HL-60/S4 treated with retinoic acid at 250 ng/mL for 4 days and 3 days (cell line): ENCODE data around the gene EPB41.
"Not testable (repeated sequence)": the region's sequence is repeated elsewhere in the genome, so short reads cannot be mapped to it uniquely, and the experiment has no call there.

Experiments used
- in situ Hi-C: fragments of 300-500 bp; cut with MboI; formaldehyde crosslinking; loops from 2 replicates; pipeline ENCODE4 v1.7.0; 2022; ENCODE audit warnings: low sequenced_read_pairs

The EPB41 gene

GRCh38 chr1:29094433-29094832 lies 180.1 kb downstream of the EPB41 start:
- in situ Hi-C loops, result no loop called here

DNA sequence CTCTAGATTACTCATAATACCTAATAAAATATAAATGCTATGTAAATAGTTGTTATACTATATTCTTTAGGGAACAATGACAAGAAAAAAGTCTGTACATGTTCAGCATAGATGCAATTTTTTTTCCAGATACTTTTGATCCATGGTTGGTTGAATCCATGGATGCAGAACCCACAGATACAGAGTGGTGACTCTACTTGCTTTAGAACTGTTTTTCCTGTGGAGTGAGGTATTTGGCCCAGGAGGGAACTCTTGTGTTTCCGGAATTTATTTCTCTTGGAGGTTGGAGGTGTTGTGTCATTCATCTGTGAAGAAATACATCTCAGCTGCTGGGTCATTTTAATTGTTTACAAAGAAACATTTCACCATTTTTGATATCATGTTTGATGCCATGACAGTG lies 180.6 kb downstream of the EPB41 start:
- in situ Hi-C loops, result no loop called here

DNA sequence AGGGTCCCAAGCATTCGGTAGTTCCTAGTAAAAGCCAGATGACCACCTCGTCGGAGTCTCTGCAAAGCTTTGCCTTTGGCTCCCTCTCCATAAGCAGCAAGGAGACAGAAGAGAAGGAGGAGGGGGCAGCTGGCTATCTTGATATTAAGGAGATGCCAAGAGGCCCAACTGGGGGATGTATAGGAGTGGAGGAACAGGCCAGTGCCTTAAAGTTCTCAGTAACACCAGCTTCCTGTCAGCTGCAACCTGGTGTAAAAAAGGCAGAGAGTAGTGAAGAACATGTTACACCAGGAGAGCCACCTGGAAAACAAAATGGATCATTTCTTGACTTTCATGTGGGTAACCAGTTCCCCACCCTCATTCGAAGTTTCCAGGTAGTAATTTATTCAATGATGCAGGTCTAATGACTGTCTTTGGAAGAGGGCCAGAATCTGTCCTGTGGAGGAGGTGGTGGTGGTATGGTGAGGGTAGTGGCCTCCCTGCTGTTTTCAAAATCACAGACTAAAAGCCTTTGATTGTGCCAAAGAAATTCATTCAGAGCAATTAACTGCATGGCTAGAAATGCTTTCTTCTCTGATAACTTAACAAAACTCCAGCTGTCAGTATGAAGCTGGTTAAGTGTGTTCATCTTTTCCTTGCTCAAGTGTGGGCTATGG lies 182.0 kb downstream of the EPB41 start:
- in situ Hi-C loops, result no loop called here

DNA sequence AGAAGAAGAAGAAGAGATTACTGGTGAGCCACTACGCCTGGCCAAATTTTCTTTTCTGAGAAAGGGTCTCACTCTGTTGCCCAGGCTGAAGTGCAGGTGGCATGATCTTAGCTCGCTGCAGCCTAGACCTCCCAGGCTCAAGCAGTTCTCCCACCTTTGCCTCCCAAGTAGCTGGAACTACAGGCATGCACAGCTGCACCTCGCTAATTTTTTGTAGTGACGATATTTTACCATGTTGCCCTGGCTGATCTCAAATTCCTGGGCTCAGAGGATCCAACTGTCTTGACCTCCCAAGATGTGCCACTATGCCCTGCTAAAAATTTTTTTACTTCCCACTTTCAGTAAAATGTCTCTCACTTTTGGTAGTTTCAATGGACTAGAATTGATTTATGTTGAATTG lies 184.9 kb downstream of the EPB41 start:
- in situ Hi-C loops, result no loop called here

DNA sequence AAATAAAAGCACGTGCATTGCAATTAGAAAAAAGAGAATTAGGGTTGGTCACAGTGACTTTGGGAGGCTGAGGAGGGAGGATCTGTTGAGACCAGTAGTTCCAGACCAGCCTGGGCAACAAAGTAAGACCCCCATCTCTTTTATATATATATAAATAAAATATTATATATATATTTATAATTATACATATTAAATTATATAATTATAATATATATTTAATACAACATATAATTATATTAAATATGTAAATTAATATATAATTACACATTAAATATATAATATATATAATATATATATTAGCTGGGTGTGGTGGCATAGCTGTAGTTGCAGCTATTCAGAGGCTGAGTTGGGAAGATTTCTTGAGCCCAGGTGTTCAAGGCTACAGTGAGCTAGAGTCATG lies 186.1 kb downstream of the EPB41 start:
- in situ Hi-C loops, result no loop called here

GRCh38 chr1:29105822-29106221 lies 191.5 kb downstream of the EPB41 start:
- in situ Hi-C loops, result no loop called here

DNA sequence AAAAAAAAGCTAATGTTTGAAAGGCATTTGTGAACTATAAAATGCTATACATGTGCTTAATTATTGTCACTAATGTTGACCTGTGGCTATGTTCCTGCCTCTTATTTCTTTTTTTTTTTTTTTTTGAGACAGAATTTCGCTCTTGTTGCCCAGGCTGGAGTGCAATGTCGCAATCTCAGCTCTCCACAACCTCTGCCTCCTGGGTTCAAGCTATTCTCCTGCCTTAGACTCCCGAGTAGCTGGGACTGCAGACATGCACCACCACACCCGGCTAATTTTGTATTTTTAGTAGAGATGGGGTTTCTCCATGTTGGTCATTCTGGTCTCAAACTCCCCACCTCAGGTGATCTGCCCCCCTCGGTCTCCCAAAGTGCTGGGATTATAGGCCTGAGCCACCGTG lies 193.7 kb downstream of the EPB41 start:
- in situ Hi-C loops, result not testable (repeated sequence)

GRCh38 chr1:29112705-29113412 lies 198.5 kb downstream of the EPB41 start:
- in situ Hi-C loops, result no loop called here

DNA sequence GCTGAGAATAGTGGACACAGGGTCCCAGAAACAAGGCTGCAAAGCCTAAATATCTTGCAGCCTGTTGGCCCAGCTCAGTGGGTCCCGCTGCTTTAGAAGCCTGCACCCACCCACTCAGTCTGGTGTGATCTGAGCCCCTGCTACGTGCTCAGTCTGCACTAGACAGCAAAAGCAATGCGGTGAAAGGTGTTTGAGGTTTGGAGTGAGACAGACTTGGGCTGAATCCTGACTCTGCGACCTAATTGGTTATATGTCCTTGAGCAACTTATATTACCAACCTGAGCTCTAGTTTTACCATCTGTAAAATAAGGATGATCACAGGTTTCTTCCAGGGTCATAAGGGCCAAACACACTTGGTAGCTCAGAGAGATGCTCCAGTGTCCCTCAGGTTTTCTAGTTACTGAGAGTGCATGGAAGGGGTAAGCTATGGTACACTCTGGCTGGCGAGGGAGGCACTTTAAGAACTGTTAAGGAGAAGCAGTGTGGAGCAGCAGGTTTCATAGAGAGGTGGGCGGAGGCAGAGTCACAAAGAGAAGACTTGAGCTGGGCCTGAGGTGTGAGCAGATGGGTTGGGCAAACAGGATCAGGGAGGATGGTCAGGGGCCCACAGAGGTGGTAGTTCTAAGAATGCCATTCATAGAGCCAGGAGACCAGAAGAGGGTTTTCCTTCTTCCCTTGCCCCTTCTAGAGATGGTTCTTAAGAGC lies 199.2 kb downstream of the EPB41 start:
- in situ Hi-C loops, result no loop called here

DNA sequence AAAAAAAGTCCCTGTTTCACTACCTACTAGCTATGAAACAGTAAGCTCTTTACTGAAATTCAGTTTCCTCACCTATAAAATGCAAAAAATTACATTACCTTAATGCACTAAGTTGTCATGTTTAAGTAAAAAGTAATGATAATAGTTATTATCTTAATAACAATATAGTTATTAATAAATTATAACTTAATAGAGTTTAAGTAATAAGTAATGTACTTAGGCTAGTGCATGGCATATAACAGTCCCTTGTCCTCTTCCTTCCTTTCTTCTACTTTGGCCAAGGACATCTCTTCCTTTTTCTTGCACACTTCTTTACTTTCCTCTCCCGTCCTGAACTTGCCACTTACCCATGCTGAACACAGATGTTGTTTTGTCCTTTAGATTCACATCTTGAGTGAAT lies 200.3 kb downstream of the EPB41 start:
- in situ Hi-C loops, result no loop called here

- in situ Hi-C loops, result no loop called here
These were observed 203.0 kb downstream of the EPB41 start for GRCh38 chr1:29117381-29117780.

- in situ Hi-C loops, result no loop called here
These were observed 205.0 kb downstream of the EPB41 start for GRCh38 chr1:29119121-29119929.

GRCh38 chr1:29120367-29120766 lies 206.0 kb downstream of the EPB41 start:
- in situ Hi-C loops, result no loop called here

DNA sequence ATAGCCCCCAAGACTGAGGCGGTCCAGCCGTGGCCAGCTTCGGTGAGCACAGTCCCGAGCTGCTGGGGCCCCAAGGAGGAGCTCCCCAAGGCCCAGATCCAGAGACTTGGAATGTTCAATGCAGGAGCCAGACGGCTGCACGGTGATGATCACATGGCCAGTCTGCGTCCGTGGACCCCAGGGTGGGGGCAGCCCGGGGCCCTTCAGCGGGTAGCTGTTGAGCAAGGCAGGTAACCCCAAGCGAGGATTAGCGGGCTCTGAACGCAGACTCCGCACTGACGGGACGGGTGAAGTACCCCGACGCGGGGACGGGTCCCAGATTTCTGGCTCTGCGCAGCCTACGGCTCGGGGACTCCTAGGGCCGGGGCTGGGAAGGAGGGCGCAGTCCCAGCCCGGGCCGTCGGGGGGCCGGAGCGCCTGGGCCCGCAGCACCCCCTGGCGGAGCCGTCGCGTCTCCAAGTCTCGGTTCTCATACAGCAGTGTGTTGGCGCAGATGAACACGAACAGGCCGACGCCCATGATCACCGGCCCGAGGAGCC lies 206.6 kb downstream of the EPB41 start:
- in situ Hi-C loops, result no loop called here

- in situ Hi-C loops, result no loop called here
These were observed 207.2 kb downstream of the EPB41 start for GRCh38 chr1:29121516-29121935.

DNA sequence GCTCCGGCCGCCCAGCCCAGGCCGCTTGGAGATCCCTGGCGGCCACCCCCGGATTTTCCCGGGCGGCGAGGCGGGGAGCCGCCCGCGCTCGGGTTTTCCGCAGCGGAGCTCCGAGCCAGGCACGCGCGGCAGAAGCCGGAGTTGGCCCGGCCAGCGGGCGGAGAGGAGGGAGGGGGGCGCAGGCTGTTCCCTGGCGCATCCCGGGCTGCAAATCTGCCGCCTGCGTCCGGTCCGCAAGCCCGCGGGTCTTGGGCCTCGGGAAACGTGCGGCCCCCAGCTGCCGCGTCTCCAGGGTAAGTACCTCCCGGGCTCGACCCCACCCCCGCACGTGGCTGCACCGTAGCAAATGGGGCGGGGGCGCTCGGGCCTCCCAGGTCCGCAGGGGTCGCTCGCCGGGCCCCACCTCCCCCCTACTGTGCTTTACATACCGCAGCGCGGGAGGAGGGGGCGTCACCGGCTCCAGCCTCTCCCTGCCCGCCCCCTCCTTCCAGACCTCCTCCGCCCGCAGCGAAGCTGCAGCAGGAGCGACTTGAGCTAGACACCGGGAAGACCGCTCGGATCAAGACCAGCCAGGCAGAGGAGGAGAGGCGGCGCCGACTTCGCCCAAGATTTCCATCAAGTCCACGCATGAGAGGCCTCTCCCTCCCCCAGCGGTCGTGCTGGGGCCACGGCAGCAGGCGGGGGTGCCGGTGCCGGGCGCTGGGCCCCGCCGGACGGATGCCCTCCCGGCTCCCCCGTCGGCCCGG lies 207.7 kb downstream of the EPB41 start:
- in situ Hi-C loops, result no loop called here

DNA sequence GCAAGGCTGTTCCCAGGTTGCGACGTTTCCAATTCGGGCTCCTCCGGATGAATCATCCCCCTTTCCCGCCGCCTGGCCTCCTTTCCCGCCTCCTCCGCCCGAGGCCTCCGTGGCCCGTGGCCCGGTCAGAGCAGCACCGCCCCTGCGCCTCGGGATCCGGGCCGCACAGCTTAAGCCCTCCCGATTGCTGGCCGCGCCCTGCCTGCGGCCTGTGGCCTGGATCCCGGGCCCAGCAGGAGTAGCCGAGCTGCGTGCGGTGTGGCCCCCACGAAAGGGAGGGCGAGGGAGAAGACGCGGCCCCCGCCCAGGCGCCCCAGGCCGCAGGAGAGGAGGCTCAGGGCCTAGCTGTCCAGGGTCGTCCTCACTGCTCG lies 208.3 kb downstream of the EPB41 start:
- in situ Hi-C loops, result no loop called here

GRCh38 chr1:29123053-29123886 lies 208.9 kb downstream of the EPB41 start:
- in situ Hi-C loops, result no loop called here

- in situ Hi-C loops, result no loop called here
These were observed 209.6 kb downstream of the EPB41 start, which contains the start of gene TMEM200B for GRCh38 chr1:29123887-29124365. Gene TMEM200B (minus strand): TSS chr1:29123903. CDS start chr1:29121828, 2,075 bp downstream.
